OCI-LY1 (cell line): ENCODE results near the gene USH1C.

ENCODE experiments used
- CTCF ChIP-seq: fragments of 200-600 bp; sonication (generic), shearing (Covaris generic); IDR thresholded peaks from 2 replicates; pipeline ENCODE4 v1.5.1; 2017; ENCODE audit warnings: mild to moderate bottlenecking, antibody characterized with exemption, low read length, moderate library complexity, mixed read lengths
- EZH2 ChIP-seq: fragments of 200-600 bp; sonication (generic), shearing (Covaris generic); IDR thresholded peaks from 2 replicates; pipeline ENCODE4 v1.8.0; 2017; ENCODE audit warnings: borderline replicate concordance, mixed run types, mild to moderate bottlenecking, antibody characterized with exemption, low read length, moderate library complexity, mixed read lengths

- TF ChIP-seq CTCF (no peak; the same call in 1 of the 2 replicates), EZH2 (no peak)
Observed at GRCh38 chr11:17593466-17594245, 49.4 kb upstream of the USH1C start.
